Neural cell (in vitro differentiated cells): ENCODE results near the gene PCP4. TPM values are rescaled to one million over a fixed set of nuclear protein-coding genes. Genes with fewer than 3 reads are reported as not detected.
A peak's percentile ranks its signal among the peaks of the same experiment; 100 is the strongest.

Experiments used
- H2AFZ ChIP-seq: fragments of 200-600, 300-800 bp; sonication (generic), shearing (Covaris generic); 2 replicates; pipeline ENCODE4 v1.6.0; 2014; ENCODE audit warnings: low read depth, mild to moderate bottlenecking, antibody characterized with exemption, low read length, moderate library complexity
- H3F3A ChIP-seq: fragments of 200-600 bp; shearing (Covaris generic); 2 replicates; pipeline ENCODE4 v1.6.1; 2016; ENCODE audit warnings: mild to moderate bottlenecking, moderate library complexity, mixed read lengths, antibody characterized with exemption, low read length; ENCODE audit not compliant: insufficient read depth, poor library complexity, severe bottlenecking
- H3K27ac ChIP-seq: fragments of 200-600, 300-800 bp; sonication (generic), shearing (Covaris generic); 2 replicates; pipeline ENCODE4 v1.5.1; 2014; ENCODE audit warnings: mild to moderate bottlenecking, low read length, moderate library complexity
- H3K27me3 ChIP-seq: fragments of 300-800, 200-600 bp; sonication (generic), shearing (Covaris generic); 2 replicates; pipeline ENCODE4 v1.6.0; 2014; ENCODE audit warnings: mild to moderate bottlenecking, low read depth, low read length, moderate library complexity; ENCODE audit not compliant: insufficient read depth
- H3K36me3 ChIP-seq: fragments of 300-800, 200-600 bp; sonication (generic), shearing (Covaris generic); 2 replicates; pipeline ENCODE4 v1.5.1; 2014; ENCODE audit warnings: mild to moderate bottlenecking, antibody characterized with exemption, low read length, moderate library complexity; ENCODE audit not compliant: insufficient read depth
- H3K4me2 ChIP-seq: fragments of 300-800, 200-600 bp; sonication (generic), shearing (Covaris generic); 2 replicates; pipeline ENCODE4 v1.6.0; 2014; ENCODE audit warnings: mild to moderate bottlenecking, low read length
- H3K4me3 ChIP-seq: fragments of 300-800, 200-600 bp; sonication (generic), shearing (Covaris generic); 2 replicates; pipeline ENCODE4 v1.5.1; 2014; ENCODE audit warnings: mild to moderate bottlenecking, low read length, moderate library complexity
- H3K79me2 ChIP-seq: fragments of 200-600 bp; shearing (Covaris generic); replicated peaks from 2 replicates; pipeline ENCODE4 v1.6.0; 2014; ENCODE audit warnings: mild to moderate bottlenecking, low read length, moderate library complexity; ENCODE audit not compliant: insufficient read depth
- H3K9ac ChIP-seq: fragments of 300-800, 200-600 bp; sonication (generic), shearing (Covaris generic); 2 replicates; pipeline ENCODE4 v1.6.1; 2016; ENCODE audit warnings: mild to moderate bottlenecking, low read length, mixed read lengths
- H3K9me2 ChIP-seq: fragments of 200-600 bp; shearing (Covaris generic); 2 replicates; pipeline ENCODE4 v1.6.1; 2016; ENCODE audit warnings: mild to moderate bottlenecking, low read length, mixed read lengths; ENCODE audit not compliant: insufficient read depth
- H3K9me3 ChIP-seq: fragments of 200-600, 300-800 bp; sonication (generic), shearing (Covaris generic); 2 replicates; pipeline ENCODE4 v1.6.1; 2016; ENCODE audit warnings: mild to moderate bottlenecking, mixed run types, low read length, moderate library complexity, mixed read lengths
- H4K20me1 ChIP-seq: fragments of 200-600 bp; shearing (Covaris generic); 2 replicates; pipeline ENCODE4 v1.6.1; 2016; ENCODE audit warnings: mild to moderate bottlenecking, mixed run types; ENCODE audit not compliant: insufficient read depth
- EP300 ChIP-seq: fragments of 450-650 bp; conservative IDR thresholded peaks from 2 replicates; pipeline ENCODE4 v1.6.1; 2014; ENCODE audit warnings: antibody characterized with exemption, mild to moderate bottlenecking, moderate library complexity; ENCODE audit not compliant: poor library complexity, severe bottlenecking
- EZH2 ChIP-seq: fragments of 200-600, 300-800 bp; shearing (Covaris generic), sonication (generic); IDR thresholded peaks from 2 replicates; pipeline ENCODE4 v1.6.1; 2014; ENCODE audit warnings: antibody characterized with exemption, low read length, borderline replicate concordance, mild to moderate bottlenecking; ENCODE audit not compliant: insufficient read depth, poor library complexity, severe bottlenecking
- MXI1 ChIP-seq: fragments of 450-650 bp; conservative IDR thresholded peaks from 2 replicates; pipeline ENCODE4 v1.6.1; 2014; ENCODE audit warnings: antibody characterized with exemption, mild to moderate bottlenecking; ENCODE audit not compliant: poor library complexity, severe bottlenecking
- POLR2AphosphoS5 ChIP-seq: IDR thresholded peaks from 2 replicates; pipeline ENCODE4 v1.6.1; 2012
- RAD21 ChIP-seq: fragments of 450-650 bp; conservative IDR thresholded peaks from 2 replicates; pipeline ENCODE4 v1.6.1; 2014; ENCODE audit warnings: antibody characterized with exemption, mild to moderate bottlenecking, moderate library complexity
- SMC3 ChIP-seq: fragments of 450-650 bp; conservative IDR thresholded peaks from 2 replicates; pipeline ENCODE4 v1.6.1; 2014; ENCODE audit warnings: antibody characterized with exemption, mild to moderate bottlenecking, moderate library complexity; ENCODE audit not compliant: poor library complexity
- TAF1 ChIP-seq: IDR thresholded peaks from 2 replicates; pipeline ENCODE4 v1.6.1; 2012; ENCODE audit warnings: low read depth
- polyA plus RNA-seq: library from polyadenylated mRNA; depleted of rRNA; stranded (reverse); fragments of >200 nt; gene quantifications from 2 replicates; pipeline ENCODE4 v1.2.3, GENCODE V29; 2014
- TF ChIP-seq, protein P1 (sequence below): IDR thresholded peaks from 2 replicates; pipeline ENCODE4 v1.6.1; 2012; ENCODE audit warnings: borderline replicate concordance
- TF ChIP-seq, protein P2 (sequence below): fragments of 450-650 bp; IDR thresholded peaks from 2 replicates; pipeline ENCODE4 v1.5.1; 2014; ENCODE audit warnings: antibody characterized with exemption, mild to moderate bottlenecking, moderate library complexity; ENCODE audit not compliant: poor library complexity, severe bottlenecking

The PCP4 gene
- polyA plus RNA-seq, 1 donor from 2014 or later, result 10.1 TPM

DNA sequence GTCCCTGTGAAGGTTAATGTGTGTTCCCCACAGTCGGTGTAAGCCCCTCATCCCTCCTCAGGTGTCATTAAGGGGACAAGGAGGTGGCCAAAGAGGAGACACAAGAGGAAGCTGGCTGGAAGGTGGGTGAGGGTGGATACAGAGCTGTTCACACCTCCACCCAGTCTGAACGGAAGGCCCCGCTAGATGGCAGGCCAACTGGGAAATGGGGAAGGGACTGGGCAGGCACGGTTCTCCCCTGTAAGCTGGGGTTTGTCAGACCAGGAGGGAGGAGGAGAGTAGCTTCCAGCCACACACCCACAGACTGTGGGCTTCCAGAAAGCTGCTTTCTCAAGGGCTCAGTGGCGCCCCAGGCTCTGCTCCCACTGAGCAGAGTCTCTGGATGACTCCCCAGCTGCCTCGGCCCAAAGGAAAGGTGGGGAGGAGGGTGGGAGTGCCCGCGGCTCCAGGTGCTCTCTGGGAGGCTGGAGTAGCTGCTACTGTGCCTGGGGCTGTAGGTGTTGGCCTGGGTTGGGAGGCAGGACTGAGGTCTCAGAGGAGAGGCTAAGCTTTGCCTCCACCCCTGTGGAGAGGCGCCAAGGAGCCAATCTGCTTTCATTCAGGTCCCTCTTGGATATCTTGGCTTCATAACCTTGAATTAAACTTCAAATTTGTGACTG, 41.2 kb downstream of the PCP4 start:
- Histone ChIP-seq H4K20me1 (no peaks in the 10 kb centered on the region), H3K79me2 (no peaks in the 10 kb centered on the region), H2AFZ (no peak overlapping the region), H3K4me2 (no peak overlapping the region), H3K9me2 (no peaks in the 10 kb centered on the region), H3K4me3 (no peak overlapping the region), H3K36me3 (no peaks in the 10 kb centered on the region), H3F3A (no peaks in the 10 kb centered on the region), H3K27ac (no peak overlapping the region), H3K9me3 (no peaks in the 10 kb centered on the region), H3K27me3 (no peaks in the 10 kb centered on the region), H3K9ac (no peak overlapping the region)
- TF ChIP-seq EZH2 (no peak), TAF1 (no peak), RAD21 (no peak)

DNA sequence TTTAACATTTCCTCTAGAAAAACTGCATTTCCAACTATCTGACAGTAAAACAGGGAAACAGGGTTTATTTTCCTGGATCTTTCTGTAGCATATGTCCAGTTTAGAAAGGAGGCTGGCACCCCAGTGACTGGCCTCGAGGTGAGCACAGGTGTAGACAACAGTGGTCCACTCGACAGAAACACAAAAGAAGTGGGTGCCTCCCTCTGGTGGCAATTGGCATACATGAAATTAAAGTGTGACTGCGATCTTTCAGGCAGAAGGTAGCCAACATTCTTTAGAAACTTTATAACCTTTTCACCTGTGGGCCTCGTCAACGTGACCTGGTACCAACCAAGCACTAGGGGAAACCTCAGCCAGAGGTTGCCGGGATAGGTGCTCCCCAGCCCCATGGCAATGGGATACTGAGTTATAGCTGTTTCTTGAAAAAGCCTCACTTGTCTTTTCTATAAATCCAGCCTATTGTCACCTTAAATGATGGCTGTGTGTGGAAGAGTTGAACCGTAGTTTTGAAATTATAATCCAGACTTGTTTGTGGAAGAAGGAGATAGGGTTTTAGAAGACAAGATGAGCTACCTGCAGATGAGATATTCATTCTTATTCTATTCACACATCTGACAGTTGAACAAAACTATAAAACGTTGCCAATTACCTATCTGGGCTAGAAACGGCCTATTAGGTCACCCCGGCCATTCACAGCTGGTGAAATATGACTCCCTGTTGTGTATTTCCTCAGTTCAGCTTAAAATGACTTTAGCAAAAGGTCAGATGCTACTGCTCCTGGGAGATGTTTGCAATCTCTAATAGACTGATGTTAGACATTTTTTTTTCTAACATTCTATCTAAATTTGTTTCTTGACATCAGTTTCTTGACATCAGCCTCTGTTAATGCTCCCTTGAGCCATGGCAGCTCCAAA, 44.3 kb downstream of the PCP4 start:
- Histone ChIP-seq H3F3A (no peaks in the 10 kb centered on the region), H3K27me3 (no peaks in the 10 kb centered on the region), H3K9ac (no peak overlapping the region), H2AFZ (no peak overlapping the region), H3K36me3 (no peaks in the 10 kb centered on the region), H3K79me2 (no peaks in the 10 kb centered on the region), H3K9me3 (no peaks in the 10 kb centered on the region), H4K20me1 (no peaks in the 10 kb centered on the region), H3K9me2 (no peaks in the 10 kb centered on the region), H3K27ac (peak overlapping the region; percentile 23), H3K4me3 (no peak overlapping the region), H3K4me2 (no peak overlapping the region)
- TF ChIP-seq RAD21 (peak; percentile 12), EP300 (no peak)
- TF ChIP-seq, protein P1, sequence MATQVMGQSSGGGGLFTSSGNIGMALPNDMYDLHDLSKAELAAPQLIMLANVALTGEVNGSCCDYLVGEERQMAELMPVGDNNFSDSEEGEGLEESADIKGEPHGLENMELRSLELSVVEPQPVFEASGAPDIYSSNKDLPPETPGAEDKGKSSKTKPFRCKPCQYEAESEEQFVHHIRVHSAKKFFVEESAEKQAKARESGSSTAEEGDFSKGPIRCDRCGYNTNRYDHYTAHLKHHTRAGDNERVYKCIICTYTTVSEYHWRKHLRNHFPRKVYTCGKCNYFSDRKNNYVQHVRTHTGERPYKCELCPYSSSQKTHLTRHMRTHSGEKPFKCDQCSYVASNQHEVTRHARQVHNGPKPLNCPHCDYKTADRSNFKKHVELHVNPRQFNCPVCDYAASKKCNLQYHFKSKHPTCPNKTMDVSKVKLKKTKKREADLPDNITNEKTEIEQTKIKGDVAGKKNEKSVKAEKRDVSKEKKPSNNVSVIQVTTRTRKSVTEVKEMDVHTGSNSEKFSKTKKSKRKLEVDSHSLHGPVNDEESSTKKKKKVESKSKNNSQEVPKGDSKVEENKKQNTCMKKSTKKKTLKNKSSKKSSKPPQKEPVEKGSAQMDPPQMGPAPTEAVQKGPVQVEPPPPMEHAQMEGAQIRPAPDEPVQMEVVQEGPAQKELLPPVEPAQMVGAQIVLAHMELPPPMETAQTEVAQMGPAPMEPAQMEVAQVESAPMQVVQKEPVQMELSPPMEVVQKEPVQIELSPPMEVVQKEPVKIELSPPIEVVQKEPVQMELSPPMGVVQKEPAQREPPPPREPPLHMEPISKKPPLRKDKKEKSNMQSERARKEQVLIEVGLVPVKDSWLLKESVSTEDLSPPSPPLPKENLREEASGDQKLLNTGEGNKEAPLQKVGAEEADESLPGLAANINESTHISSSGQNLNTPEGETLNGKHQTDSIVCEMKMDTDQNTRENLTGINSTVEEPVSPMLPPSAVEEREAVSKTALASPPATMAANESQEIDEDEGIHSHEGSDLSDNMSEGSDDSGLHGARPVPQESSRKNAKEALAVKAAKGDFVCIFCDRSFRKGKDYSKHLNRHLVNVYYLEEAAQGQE, result no peak

DNA sequence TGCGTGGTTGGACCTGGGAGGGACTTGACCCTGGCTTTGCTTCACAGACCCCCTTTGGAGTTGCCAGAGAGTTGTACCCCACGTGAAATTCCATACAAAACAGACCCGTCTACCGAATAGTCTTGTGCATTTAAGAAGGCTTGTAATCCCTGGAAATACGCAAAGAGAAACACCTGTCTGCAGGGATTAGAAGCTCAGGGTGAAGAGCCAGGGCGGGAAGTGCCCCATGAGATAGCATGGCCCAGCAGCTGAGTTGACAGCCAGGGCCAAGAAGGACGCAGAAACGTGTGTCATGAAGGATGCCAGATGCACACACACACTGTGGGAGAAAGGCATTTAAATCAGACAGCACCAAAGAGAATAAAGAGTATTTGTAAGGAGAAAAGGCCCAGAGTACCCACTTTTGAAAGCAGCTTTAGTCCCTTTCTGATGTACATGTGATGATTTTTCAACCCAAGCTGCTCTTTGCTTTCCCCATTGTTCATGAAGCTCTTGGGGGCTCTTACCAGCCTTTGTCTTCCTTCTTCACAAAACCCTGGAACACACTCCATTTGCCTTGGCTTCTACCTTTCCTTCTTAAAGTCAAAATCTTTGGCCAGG, 46.6 kb downstream of the PCP4 start:
- no peaks in the 10 kb centered on the region for H4K20me1 ChIP-seq
- no peak overlapping the region for H2AFZ ChIP-seq
- no peaks in the 10 kb centered on the region for H3K9me3 ChIP-seq
- H3K9ac ChIP-seq, result no peak overlapping the region
- no peak overlapping the region for H3K27ac ChIP-seq
- no peak for TF ChIP-seq POLR2AphosphoS5
- TF ChIP-seq EP300, result no peak
- no peak for TF ChIP-seq RAD21
- no peak for TF ChIP-seq MXI1
- TF ChIP-seq, protein P2, sequence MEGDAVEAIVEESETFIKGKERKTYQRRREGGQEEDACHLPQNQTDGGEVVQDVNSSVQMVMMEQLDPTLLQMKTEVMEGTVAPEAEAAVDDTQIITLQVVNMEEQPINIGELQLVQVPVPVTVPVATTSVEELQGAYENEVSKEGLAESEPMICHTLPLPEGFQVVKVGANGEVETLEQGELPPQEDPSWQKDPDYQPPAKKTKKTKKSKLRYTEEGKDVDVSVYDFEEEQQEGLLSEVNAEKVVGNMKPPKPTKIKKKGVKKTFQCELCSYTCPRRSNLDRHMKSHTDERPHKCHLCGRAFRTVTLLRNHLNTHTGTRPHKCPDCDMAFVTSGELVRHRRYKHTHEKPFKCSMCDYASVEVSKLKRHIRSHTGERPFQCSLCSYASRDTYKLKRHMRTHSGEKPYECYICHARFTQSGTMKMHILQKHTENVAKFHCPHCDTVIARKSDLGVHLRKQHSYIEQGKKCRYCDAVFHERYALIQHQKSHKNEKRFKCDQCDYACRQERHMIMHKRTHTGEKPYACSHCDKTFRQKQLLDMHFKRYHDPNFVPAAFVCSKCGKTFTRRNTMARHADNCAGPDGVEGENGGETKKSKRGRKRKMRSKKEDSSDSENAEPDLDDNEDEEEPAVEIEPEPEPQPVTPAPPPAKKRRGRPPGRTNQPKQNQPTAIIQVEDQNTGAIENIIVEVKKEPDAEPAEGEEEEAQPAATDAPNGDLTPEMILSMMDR, result no peak
- no peak for TF ChIP-seq SMC3
- no peak for TF ChIP-seq TAF1
- no peak for TF ChIP-seq EZH2
- TF ChIP-seq, protein P1, result no peak
- no peaks in the 10 kb centered on the region for H3K36me3 ChIP-seq
- H3K79me2 ChIP-seq, result no peaks in the 10 kb centered on the region
- H3K4me3 ChIP-seq, result no peak overlapping the region
- H3K4me2 ChIP-seq, result no peak overlapping the region
- no peaks in the 10 kb centered on the region for H3K27me3 ChIP-seq
- no peaks in the 10 kb centered on the region for H3F3A ChIP-seq
- no peaks in the 10 kb centered on the region for H3K9me2 ChIP-seq
